CD4-positive, CD25-positive, alpha-beta regulatory T cell (primary cell): ENCODE data around the gene EIF1AD. TPM values are rescaled to one million over a fixed set of nuclear protein-coding genes. Genes with fewer than 3 reads are reported as not detected.

Experiments
- ATAC-seq, 2 donors: fragments of 150-1000 bp; cut with Tn5 transposase; one replicate each; pipeline ENCODE4 v1.10.0; 2021; ENCODE audit warnings: low read depth in 2 of 2, moderate number of reproducible peaks in 2 of 2, moderate library complexity in 1 of 2
- DNase-seq, 3 donors: peaks; one replicate each; pipeline versions ENCODE4 v3.0.0 to v3.0.0-alpha.2; 2012 to 2022; ENCODE audit warnings: mixed read lengths in 1 of 3
- H3K27ac ChIP-seq: one replicate; pipeline ENCODE4 v1.7.0; 2013; ENCODE audit warnings: mild to moderate bottlenecking, low read length; ENCODE audit not compliant: insufficient read depth, poor library complexity, severe bottlenecking
- H3K27me3 ChIP-seq: one replicate; pipeline ENCODE4 v1.7.0; 2013; ENCODE audit warnings: low read length; ENCODE audit not compliant: control insufficient read depth, insufficient read depth
- H3K36me3 ChIP-seq: one replicate; pipeline ENCODE4 v1.7.0; 2013; ENCODE audit warnings: mild to moderate bottlenecking, low read length, moderate library complexity; ENCODE audit not compliant: control insufficient read depth, insufficient read depth
- H3K4me1 ChIP-seq: 2 replicates; pipeline ENCODE4 v1.7.0; 2013; ENCODE audit warnings: mild to moderate bottlenecking, low read length; ENCODE audit not compliant: insufficient read depth, control insufficient read depth, poor library complexity, severe bottlenecking
- H3K4me3 ChIP-seq: one replicate; pipeline ENCODE4 v1.7.0; 2013; ENCODE audit warnings: low read depth, mild to moderate bottlenecking, low read length, moderate library complexity
- H3K9me3 ChIP-seq, 2 experiments: 1 replicate in 1 of 2; 2 replicates in 1 of 2; pipeline ENCODE4 v1.7.0; 2013; ENCODE audit warnings: low read length in 2 of 2, mild to moderate bottlenecking in 1 of 2, moderate library complexity in 1 of 2; ENCODE audit not compliant: control insufficient read depth in 2 of 2
- H3K27ac Mint-ChIP-seq, 3 donors: one replicate each; pipeline ENCODE4 v1.8.0; 2020 to 2022; ENCODE audit warnings: mild to moderate bottlenecking in 3 of 3, mixed read lengths in 3 of 3, moderate library complexity in 2 of 3
- H3K27me3 Mint-ChIP-seq: one replicate; pipeline ENCODE4 v1.8.0; 2022; ENCODE audit warnings: mild to moderate bottlenecking, mixed read lengths
- H3K36me3 Mint-ChIP-seq: one replicate; pipeline ENCODE4 v1.8.0; 2020; ENCODE audit warnings: mixed read lengths
- H3K4me1 Mint-ChIP-seq, 4 donors: one replicate each; pipeline ENCODE4 v1.8.0; 2020 to 2022; ENCODE audit warnings: mixed read lengths in 4 of 4, mild to moderate bottlenecking in 1 of 4
- H3K4me3 Mint-ChIP-seq, 4 donors: one replicate each; pipeline ENCODE4 v1.8.0; 2020 to 2022; ENCODE audit warnings: mild to moderate bottlenecking in 4 of 4, mixed read lengths in 4 of 4, moderate library complexity in 3 of 4
- H3K9me3 Mint-ChIP-seq, 7 donors: one replicate each; pipeline ENCODE4 v1.8.0; 2020 to 2022; ENCODE audit warnings: mixed read lengths in 7 of 7, mild to moderate bottlenecking in 3 of 7, moderate library complexity in 2 of 7
- polyA plus RNA-seq, 4 donors: library from polyadenylated mRNA; unstranded; fragments of 300-500 nt; fragmentation: Illumina TruSeq; gene quantifications; one replicate each; pipeline ENCODE4 v1.2.3, GENCODE V29; 2021
- total RNA-seq: library from RNA; stranded (reverse); gene quantifications from one replicate; pipeline ENCODE4 v1.2.3, GENCODE V29; 2022

Gene EIF1AD
- total and polyA plus RNA-seq, 5 donors from 2014 or later = 16.7 to 61.3 (median 19.7) TPM

DNA sequence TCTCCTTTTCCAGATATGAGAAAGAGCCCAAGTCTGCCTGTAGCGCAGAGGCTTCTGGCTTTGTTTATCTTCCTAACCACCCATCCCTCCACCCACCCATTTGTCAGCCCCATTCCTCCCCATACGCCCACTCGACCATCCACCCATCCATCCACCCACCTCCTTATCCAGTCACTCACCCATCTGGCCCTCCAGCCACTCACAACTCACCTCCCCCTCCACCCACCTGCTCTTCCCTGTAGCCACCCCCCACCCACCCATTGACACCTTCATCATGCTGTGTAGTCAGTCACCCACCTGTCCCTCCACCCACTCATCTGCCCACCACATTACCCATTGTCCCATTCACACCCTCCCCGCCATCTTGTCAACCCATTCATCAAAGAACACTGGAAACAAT is 15.4 kb upstream of the EIF1AD start:
- no peak overlapping the region for H3K27ac Mint-ChIP-seq
- peaks cover 10% of the 10 kb centered on the region for H3K27me3 Mint-ChIP-seq
- Histone ChIP-seq H3K27ac (no peak overlapping the region), H3K4me1 (peaks cover 1% of the 10 kb centered on the region), H3K4me3 (no peak overlapping the region), H3K9me3 (no peaks in the 10 kb centered on the region), H3K36me3 (no peaks in the 10 kb centered on the region), H3K27me3 (peaks cover 3% of the 10 kb centered on the region)
- DNase-seq (no peak), ATAC-seq (no peak)
- no peaks in the 10 kb centered on the region for H3K9me3 Mint-ChIP-seq
- H3K4me1 Mint-ChIP-seq = peaks cover 0 to under 1% (median under 1%) of the 10 kb centered on the region in 4 donors
- H3K36me3 Mint-ChIP-seq = no peaks in the 10 kb centered on the region
- no peak overlapping the region for H3K4me3 Mint-ChIP-seq

DNA sequence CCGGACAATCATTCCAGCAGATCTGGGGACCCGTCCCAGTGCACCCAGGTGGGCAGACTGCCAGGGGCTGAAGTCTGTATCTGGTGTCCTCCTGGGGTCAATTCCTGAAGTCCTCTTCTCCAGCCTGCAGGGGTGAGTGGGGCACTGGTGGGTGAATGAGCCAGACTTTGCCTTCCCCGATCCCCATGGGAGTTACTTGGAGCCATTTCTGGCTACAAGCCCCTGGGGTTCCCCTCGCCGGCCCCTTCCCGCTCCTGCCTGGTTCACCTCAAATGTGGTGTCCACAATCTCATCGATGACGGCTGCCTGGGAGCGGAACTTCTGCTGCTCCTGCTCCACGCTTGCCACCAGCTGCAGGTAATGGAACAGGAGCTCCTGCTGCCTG is 14.8 kb upstream of the EIF1AD start:
- H3K27ac ChIP-seq = no peak overlapping the region
- H3K36me3 ChIP-seq = no peaks in the 10 kb centered on the region
- no peak overlapping the region for H3K4me3 ChIP-seq
- Mint-ChIP-seq H3K27me3 (peaks cover 13% of the 10 kb centered on the region), H3K9me3 (no peaks in the 10 kb centered on the region), H3K4me1 (no peaks in the 10 kb centered on the region), H3K27ac (no peak overlapping the region), H3K4me3 (no peak overlapping the region), H3K36me3 (no peaks in the 10 kb centered on the region)
- H3K27me3 ChIP-seq = peaks cover 3% of the 10 kb centered on the region
- H3K9me3 ChIP-seq = no peaks in the 10 kb centered on the region
- H3K4me1 ChIP-seq = peaks cover 5% of the 10 kb centered on the region
- DNase-seq = no peak
- ATAC-seq = no peak

DNA sequence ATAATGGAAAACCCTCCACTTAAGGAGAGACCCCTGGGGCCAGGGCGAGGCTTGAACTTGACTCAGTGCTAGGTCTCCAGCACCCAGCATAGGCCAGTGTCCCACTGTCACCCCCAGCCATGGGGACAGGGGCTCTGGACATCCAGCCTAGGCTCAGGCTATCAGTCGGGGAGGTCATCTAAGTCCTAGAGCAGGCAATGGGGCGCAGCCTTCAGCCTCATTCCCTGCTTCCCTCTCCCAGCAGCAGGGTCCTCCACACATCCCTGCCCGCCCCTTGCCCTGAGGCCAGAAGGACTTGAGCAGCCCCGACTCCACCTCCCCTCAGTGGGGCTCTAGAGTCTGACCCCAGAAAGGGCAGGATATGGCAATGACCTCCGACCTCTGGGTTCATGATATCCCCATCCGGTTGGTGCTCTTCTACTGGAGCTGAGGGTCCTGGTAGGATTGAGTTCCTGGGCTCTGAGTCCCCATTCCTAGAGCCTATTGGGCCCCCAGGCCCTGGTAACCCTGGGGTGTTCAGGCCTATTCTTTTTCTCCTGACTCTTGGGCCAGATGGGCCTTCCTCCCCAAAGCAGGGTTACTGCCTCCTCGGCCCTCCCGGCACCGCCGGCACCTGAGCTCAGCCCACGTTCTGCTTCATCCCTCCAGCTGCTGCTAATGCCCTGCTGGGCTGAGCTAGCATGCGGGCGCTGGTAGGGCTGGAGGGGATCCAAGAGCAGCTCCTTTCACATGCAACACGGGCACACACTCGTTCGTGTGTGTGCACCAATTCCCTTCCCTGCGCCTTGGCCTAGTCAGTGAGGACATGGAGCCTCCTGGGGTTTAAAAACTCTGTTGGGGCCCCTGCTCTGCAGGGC is 14.2 kb upstream of the EIF1AD start:
- Histone ChIP-seq H3K36me3 (no peaks in the 10 kb centered on the region), H3K9me3 (no peaks in the 10 kb centered on the region), H3K4me3 (no peak overlapping the region), H3K27ac (no peak overlapping the region), H3K4me1 (peaks cover 8% of the 10 kb centered on the region), H3K27me3 (peaks cover 8% of the 10 kb centered on the region)
- H3K4me3 Mint-ChIP-seq = no peak overlapping the region
- DNase-seq (no peak), ATAC-seq (no peak)
- no peaks in the 10 kb centered on the region for H3K4me1 Mint-ChIP-seq
- H3K36me3 Mint-ChIP-seq = no peaks in the 10 kb centered on the region
- H3K27ac Mint-ChIP-seq = no peak overlapping the region
- no peaks in the 10 kb centered on the region for H3K9me3 Mint-ChIP-seq
- peaks cover 17% of the 10 kb centered on the region for H3K27me3 Mint-ChIP-seq

DNA sequence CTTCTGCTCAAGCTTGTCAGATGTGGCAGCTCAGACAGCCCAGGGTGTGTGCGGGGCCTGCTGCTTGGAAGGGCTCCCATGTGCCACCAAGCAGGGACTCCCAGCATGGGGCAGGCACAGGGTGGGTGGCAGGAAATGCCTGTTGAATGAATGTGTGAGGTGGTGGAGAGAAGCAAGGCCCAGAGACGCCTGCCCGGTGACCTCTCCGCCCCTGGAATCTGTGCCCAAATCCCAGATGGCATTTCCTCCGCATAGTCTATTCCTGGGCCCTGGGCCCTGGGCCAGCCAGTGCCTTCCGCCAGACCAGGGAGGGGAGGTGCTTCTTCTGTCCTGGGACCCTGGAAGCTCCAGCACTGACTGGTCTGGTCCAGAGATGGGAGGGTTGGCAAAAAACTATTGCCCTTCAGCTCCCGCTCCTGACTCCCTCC is 13.5 kb upstream of the EIF1AD start:
- Histone ChIP-seq H3K4me3 (no peak overlapping the region), H3K27ac (no peak overlapping the region), H3K4me1 (peaks cover 8% of the 10 kb centered on the region), H3K27me3 (peaks cover 8% of the 10 kb centered on the region), H3K9me3 (no peaks in the 10 kb centered on the region), H3K36me3 (no peaks in the 10 kb centered on the region)
- DNase-seq (no peak), ATAC-seq (no peak)
- H3K27me3 Mint-ChIP-seq = peaks cover 22% of the 10 kb centered on the region
- no peaks in the 10 kb centered on the region for H3K4me1 Mint-ChIP-seq
- H3K9me3 Mint-ChIP-seq = no peaks in the 10 kb centered on the region
- no peak overlapping the region for H3K27ac Mint-ChIP-seq
- no peak overlapping the region for H3K4me3 Mint-ChIP-seq
- H3K36me3 Mint-ChIP-seq = no peaks in the 10 kb centered on the region

DNA sequence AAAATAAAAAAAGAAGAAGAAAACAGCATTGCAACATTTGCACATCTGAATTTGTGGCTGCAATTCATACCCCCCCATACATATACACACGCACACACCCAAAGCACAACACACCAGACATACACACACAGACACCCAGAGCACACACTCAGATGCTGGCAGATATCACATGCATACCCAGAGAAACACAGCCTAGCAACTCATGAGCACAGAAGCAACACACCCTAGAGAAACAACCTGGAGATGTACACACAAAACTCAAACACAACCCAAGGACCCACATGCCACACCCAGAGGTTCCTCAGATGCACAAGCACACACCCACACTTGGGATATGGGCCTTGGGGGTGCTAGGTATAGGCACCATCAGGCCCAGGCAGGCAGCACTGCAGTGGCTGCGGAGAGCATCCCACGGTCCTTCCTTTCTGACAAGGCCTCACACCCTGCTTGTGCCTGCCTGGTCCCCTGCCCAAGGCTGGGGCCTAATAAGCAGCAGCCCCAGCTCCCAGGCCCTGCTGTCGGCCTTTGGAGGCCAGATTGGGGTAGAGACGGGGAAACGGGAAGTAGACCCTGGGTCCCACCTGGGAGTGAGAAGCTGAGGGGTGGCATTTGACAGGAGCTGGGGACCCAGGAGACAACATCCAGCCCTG is 13.0 kb upstream of the EIF1AD start:
- Histone ChIP-seq H3K36me3 (no peaks in the 10 kb centered on the region), H3K4me1 (peaks cover 8% of the 10 kb centered on the region), H3K4me3 (no peak overlapping the region), H3K27ac (no peak overlapping the region), H3K9me3 (no peaks in the 10 kb centered on the region), H3K27me3 (peaks cover 8% of the 10 kb centered on the region)
- DNase-seq (no peak), ATAC-seq (no peak)
- Mint-ChIP-seq H3K27me3 (peaks cover 27% of the 10 kb centered on the region), H3K36me3 (no peaks in the 10 kb centered on the region), H3K9me3 (peaks cover 0 to 2% (median 0%) of the 10 kb centered on the region in 7 donors), H3K4me1 (no peaks in the 10 kb centered on the region), H3K4me3 (no peak overlapping the region), H3K27ac (peak overlapping the region in 1 of 3 donors; percentile 7)

DNA sequence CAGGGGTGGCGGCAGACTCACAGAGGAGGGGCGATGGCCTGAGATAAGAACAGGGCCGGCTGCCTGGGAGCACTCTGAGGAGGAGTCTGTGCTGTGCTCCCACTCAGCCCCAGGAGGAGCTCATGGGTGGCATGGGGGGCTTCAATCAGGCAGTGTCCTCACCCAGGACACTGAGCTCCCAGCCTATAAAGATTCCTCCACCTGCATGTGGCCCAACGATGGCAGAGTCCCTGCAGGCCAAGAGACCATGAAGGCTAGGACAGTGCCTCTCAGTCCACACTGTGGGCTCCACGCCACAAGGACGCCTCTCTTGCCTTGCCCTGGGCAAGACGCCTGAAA is 11.8 kb upstream of the EIF1AD start:
- DNase-seq (no peak), ATAC-seq (no peak)
- no peak overlapping the region for H3K4me3 Mint-ChIP-seq
- Histone ChIP-seq H3K9me3 (no peaks in the 10 kb centered on the region), H3K36me3 (no peaks in the 10 kb centered on the region), H3K4me1 (peaks cover 8% of the 10 kb centered on the region), H3K4me3 (no peak overlapping the region), H3K27me3 (peaks cover 8% of the 10 kb centered on the region), H3K27ac (no peak overlapping the region)
- no peak overlapping the region for H3K27ac Mint-ChIP-seq
- no peaks in the 10 kb centered on the region for H3K4me1 Mint-ChIP-seq
- peaks cover 32% of the 10 kb centered on the region for H3K27me3 Mint-ChIP-seq
- H3K9me3 Mint-ChIP-seq = peaks cover 0 to 2% (median 0%) of the 10 kb centered on the region in 7 donors
- no peaks in the 10 kb centered on the region for H3K36me3 Mint-ChIP-seq

DNA sequence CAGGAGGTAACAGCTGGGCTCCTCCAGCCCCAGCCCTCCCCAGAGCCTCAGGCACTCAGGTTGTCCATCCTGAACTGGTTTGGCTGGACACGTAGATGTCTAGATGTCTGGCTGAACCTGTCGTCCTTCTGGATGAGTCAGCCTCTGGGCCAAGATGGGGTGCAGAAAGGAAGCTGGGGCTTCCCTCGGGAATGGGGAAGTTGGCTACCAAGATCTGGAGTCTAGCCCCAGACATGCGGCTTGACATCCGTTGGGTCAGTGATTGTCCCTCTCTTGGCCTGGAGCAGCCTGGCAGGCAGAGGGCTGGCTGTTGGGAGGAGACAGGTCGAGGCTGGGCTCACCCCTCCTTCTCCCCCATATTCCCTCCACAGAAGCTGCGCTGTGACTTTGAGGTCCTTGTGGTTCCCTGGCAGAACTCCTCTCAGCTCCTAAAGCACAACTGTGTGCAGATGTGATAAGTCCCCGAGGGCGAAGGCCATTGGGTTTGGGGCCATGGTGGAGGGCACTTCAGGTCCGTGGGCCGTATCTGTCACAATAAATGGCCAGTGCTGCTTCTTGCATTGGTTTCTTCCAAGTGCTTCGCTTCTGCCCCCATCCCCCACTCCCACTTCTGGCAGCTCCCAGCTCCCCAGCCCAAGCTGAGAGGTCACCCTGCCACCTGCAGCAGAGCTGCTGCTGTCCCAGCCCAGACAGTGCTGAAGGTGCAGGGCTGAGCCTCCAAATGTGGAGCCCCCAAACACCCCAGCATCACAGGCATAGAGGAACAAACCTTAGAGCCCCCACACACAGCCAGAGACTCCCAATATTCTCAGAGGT is 11.2 kb upstream of the EIF1AD start:
- Histone ChIP-seq H3K27me3 (peaks cover 8% of the 10 kb centered on the region), H3K36me3 (no peaks in the 10 kb centered on the region), H3K27ac (no peak overlapping the region), H3K4me1 (peaks cover 8% of the 10 kb centered on the region), H3K9me3 (no peaks in the 10 kb centered on the region), H3K4me3 (no peak overlapping the region)
- H3K27ac Mint-ChIP-seq = no peak overlapping the region
- no peaks in the 10 kb centered on the region for H3K36me3 Mint-ChIP-seq
- no peak overlapping the region for H3K4me3 Mint-ChIP-seq
- H3K27me3 Mint-ChIP-seq = peaks cover 32% of the 10 kb centered on the region
- H3K9me3 Mint-ChIP-seq = peaks cover 0 to 2% (median 0%) of the 10 kb centered on the region in 7 donors
- ATAC-seq = no peak
- DNase-seq = no peak
- no peaks in the 10 kb centered on the region for H3K4me1 Mint-ChIP-seq
